HepG2 (cell line): ENCODE measurements around the gene RNH1. TPM values are rescaled to one million over a fixed set of nuclear protein-coding genes. Genes with fewer than 3 reads are reported as not detected.

Experiments used
- FLYWCH1 ChIP-seq: sonication (generic); formaldehyde crosslinking; IDR thresholded peaks from 2 replicates; pipeline ENCODE4 v1.8.1; 2023; ENCODE audit warnings: mild to moderate bottlenecking, missing genetic modification reagents
- GATAD1 ChIP-seq: IDR thresholded peaks from 2 replicates; pipeline ENCODE4 v1.6.1; 2016; ENCODE audit warnings: missing genetic modification reagents, missing compliant biosample characterization
- HNRNPLL ChIP-seq: fragments of 200-400 bp; formaldehyde crosslinking; IDR thresholded peaks from 2 replicates; pipeline ENCODE4 v1.6.1; 2017; ENCODE audit warnings: mild to moderate bottlenecking, low read depth, low read length; ENCODE audit not compliant: poor library complexity, severe bottlenecking
- NFAT5 ChIP-seq: sonication (generic); formaldehyde crosslinking; IDR thresholded peaks from 2 replicates; pipeline ENCODE4 v1.4.0; 2020; ENCODE audit warnings: missing genetic modification reagents
- NPAS2 ChIP-seq: sonication (generic); formaldehyde crosslinking; IDR thresholded peaks from 2 replicates; pipeline ENCODE4 v1.8.0; 2022; ENCODE audit warnings: mild to moderate bottlenecking, missing genetic modification reagents, borderline replicate concordance
- RCOR2 ChIP-seq: IDR thresholded peaks from 2 replicates; pipeline ENCODE4 v1.6.1; 2016; ENCODE audit warnings: missing biosample characterization, missing genetic modification reagents
- SETDB1 ChIP-seq: sonication (generic); formaldehyde crosslinking; IDR thresholded peaks from 2 replicates; pipeline ENCODE4 v1.5.1; 2020; ENCODE audit warnings: missing genetic modification reagents, mild to moderate bottlenecking, borderline replicate concordance
- TARDBP ChIP-seq: sonication (generic); formaldehyde crosslinking; IDR thresholded peaks from 2 replicates; pipeline ENCODE4 v1.8.0; 2022; ENCODE audit warnings: mild to moderate bottlenecking, missing genetic modification reagents
- ZFX ChIP-seq: sonication (generic); formaldehyde crosslinking; IDR thresholded peaks from 2 replicates; pipeline ENCODE4 v1.4.0; 2020; ENCODE audit warnings: mild to moderate bottlenecking, low read depth, missing genetic modification reagents, moderate library complexity
- ZKSCAN8 ChIP-seq: IDR thresholded peaks from 2 replicates; pipeline ENCODE4 v1.6.1; 2016; ENCODE audit warnings: borderline replicate concordance, missing genetic modification reagents, missing compliant biosample characterization
- ZMYM4 ChIP-seq: sonication (generic); formaldehyde crosslinking; IDR thresholded peaks from 2 replicates; pipeline ENCODE4 v1.8.1; 2023; ENCODE audit warnings: mild to moderate bottlenecking, missing genetic modification reagents
- ZNF142 ChIP-seq: sonication (generic); formaldehyde crosslinking; IDR thresholded peaks from 2 replicates; pipeline ENCODE4 v1.4.0; 2020; ENCODE audit warnings: missing genetic modification reagents
- ZNF251 ChIP-seq: sonication (generic); formaldehyde crosslinking; IDR thresholded peaks from 2 replicates; pipeline ENCODE4 v1.9.0; 2021; ENCODE audit warnings: mild to moderate bottlenecking, missing genetic modification reagents
- ZNF292 ChIP-seq: sonication (generic); formaldehyde crosslinking; IDR thresholded peaks from 2 replicates; pipeline ENCODE4 v1.8.1; 2022; ENCODE audit warnings: mild to moderate bottlenecking, low read depth, missing genetic modification reagents, borderline replicate concordance
- ZNF317 ChIP-seq: sonication (generic); formaldehyde crosslinking; IDR thresholded peaks from 2 replicates; pipeline ENCODE4 v1.5.0; 2020; ENCODE audit warnings: mild to moderate bottlenecking, missing genetic modification reagents
- ZNF557 ChIP-seq: sonication (generic); formaldehyde crosslinking; IDR thresholded peaks from 2 replicates; pipeline ENCODE4 v1.4.0; 2020; ENCODE audit warnings: missing genetic modification reagents
- ZNF576 ChIP-seq: sonication (generic); formaldehyde crosslinking; IDR thresholded peaks from 2 replicates; pipeline ENCODE4 v1.4.0; 2020; ENCODE audit warnings: mild to moderate bottlenecking, missing genetic modification reagents
- ZNF577 ChIP-seq: sonication (generic); formaldehyde crosslinking; IDR thresholded peaks from 2 replicates; pipeline ENCODE4 v1.4.0; 2020; ENCODE audit warnings: mild to moderate bottlenecking, low read depth, missing genetic modification reagents, borderline replicate concordance
- ZNF747 ChIP-seq: sonication (generic); formaldehyde crosslinking; IDR thresholded peaks from 2 replicates; pipeline ENCODE4 v1.8.1; 2023; ENCODE audit warnings: missing genetic modification reagents, mild to moderate bottlenecking, borderline replicate concordance
- polyA plus RNA-seq, 8 experiments: library from polyadenylated mRNA; depleted of rRNA in 3 of 8; stranded (reverse) in 7 of 8; unstranded in 1 of 8; fragments of >200 nt; fragmentation: Illumina TruSeq in 4 of 8; extraction: Trizol in 4 of 8; gene quantifications; 2 replicates each; pipeline versions ENCODE4 v1.2.1 to v1.2.3, GENCODE V29; 2011 to 2016; ENCODE audit warnings: low read depth in 4 of 8, missing spikeins in 1 of 8, mixed read lengths in 1 of 8; ENCODE audit not compliant: insufficient read depth in 1 of 8
- total RNA-seq, 5 experiments: library from RNA; depleted of rRNA; stranded (reverse); fragments of >200 nt; fragmentation: Illumina TruSeq; extraction: Trizol; gene quantifications; 2 replicates each; pipeline ENCODE4 v1.2.3, GENCODE V29; 2016; ENCODE audit warnings: low read depth in 1 of 5

The RNH1 gene
- total and polyA plus RNA-seq, 2 of the 13 experiments (the other 11 are each of a cell fraction or from before 2014, with no cell fraction given): 36.0 to 74.1 TPM

- TF ChIP-seq ZNF747 (CRISPR knock-in tag) (0 out of 2 replicates have a peak, but pooled peaks have one; percentile 54), ZNF557 (CRISPR knock-in tag) (no peak), ZNF577 (CRISPR knock-in tag) (no peak), ZNF142 (no peak), SETDB1 (CRISPR knock-in tag) (no peak), ZKSCAN8 (CRISPR knock-in tag) (no peak), ZNF576 (no peak), ZNF292 (CRISPR knock-in tag) (no peak), ZFX (CRISPR knock-in tag) (peak; percentile 37; the same call in 1 of the 2 replicates), ZNF317 (no peak), HNRNPLL (no peak), NPAS2 (CRISPR knock-in tag) (no peak), GATAD1 (CRISPR knock-in tag) (no peak; the same call in 1 of the 2 replicates), NFAT5 (CRISPR knock-in tag) (no peak), ZMYM4 (CRISPR knock-in tag) (no peak), TARDBP (no peak), ZNF251 (CRISPR knock-in tag) (no peak), RCOR2 (CRISPR knock-in tag) (no peak), FLYWCH1 (CRISPR knock-in tag) (no peak)
These were observed 30.0 kb upstream of the RNH1 start, which contains the start of gene LRRC56 (continued) for GRCh38 chr11:536841-537621.
